ENCODE measurements around the gene FLII.

DNA sequence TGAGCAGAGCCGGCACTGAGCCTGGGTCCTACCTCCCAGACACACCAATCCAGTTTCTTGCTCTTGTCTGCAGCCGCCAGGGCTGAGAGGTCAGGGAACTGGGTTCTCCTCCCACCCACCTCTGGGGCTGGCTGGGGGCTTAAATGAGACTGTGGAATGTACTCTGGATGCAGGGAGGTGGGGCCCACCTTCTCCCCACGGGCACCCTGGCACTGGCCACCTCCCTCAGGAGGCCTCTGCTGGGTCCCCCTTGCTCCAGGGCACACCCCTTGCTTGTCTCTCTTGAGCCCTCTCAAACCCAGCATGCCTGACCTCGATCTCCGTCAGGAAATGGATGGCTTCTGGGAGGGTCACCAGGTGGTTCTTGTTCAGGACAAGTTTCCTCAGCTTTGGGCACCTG, 6.4 kb downstream of the FLII start:
- TF ChIP-seq RFX5 (IDR thresholded peaks at IDR 0.05; ENCODE audit: low read length) (no peak), TEAD4 (IDR thresholded peaks at IDR 0.05; ENCODE audit: borderline replicate concordance, insufficient read depth) (no peak), CTCF (IDR thresholded peaks at IDR 0.05) (no peak), ELF1 (IDR thresholded peaks at IDR 0.05) (no peak)
- TF ChIP-seq, protein P1, sequence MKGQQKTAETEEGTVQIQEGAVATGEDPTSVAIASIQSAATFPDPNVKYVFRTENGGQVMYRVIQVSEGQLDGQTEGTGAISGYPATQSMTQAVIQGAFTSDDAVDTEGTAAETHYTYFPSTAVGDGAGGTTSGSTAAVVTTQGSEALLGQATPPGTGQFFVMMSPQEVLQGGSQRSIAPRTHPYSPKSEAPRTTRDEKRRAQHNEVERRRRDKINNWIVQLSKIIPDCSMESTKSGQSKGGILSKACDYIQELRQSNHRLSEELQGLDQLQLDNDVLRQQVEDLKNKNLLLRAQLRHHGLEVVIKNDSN (IDR thresholded peaks at IDR 0.05; ENCODE audit: borderline replicate concordance, low read depth): no peak

Data from SK-N-SH (cell line).